Keratinocyte (primary cell): ENCODE results near the gene GRM7. TPM values are rescaled to one million over a fixed set of nuclear protein-coding genes. Genes with fewer than 3 reads are reported as not detected.

Experiments used
- DNase-seq: peaks from one replicate; pipeline ENCODE4 v3.0.0-alpha.2; 2011; ENCODE audit warnings: low read depth, missing footprints, low spot score
- FAIRE-seq: peaks from 2 replicates; lab custom pipeline; 2011; peaks lifted over from hg19 to GRCh38; lab: Jason Lieb, UNC
- H2AFZ ChIP-seq: 2 replicates; pipeline ENCODE4 v1.6.0; 2012; ENCODE audit warnings: low read length, control low read depth, inconsistent platforms; ENCODE audit not compliant: control insufficient read depth
- H3K27ac ChIP-seq: 2 replicates; pipeline ENCODE4 v1.5.1; 2011; ENCODE audit warnings: low read length; ENCODE audit not compliant: control insufficient read depth, insufficient read depth
- H3K27me3 ChIP-seq: 3 replicates; pipeline ENCODE4 v1.6.0; 2011; ENCODE audit warnings: low read length; ENCODE audit not compliant: control insufficient read depth, insufficient read depth; ENCODE audit errors: extremely low read depth
- H3K36me3 ChIP-seq, 2 experiments: 2 replicates in 1 of 2; 3 replicates in 1 of 2; pipeline ENCODE4 v1.5.1; 2011; ENCODE audit warnings: low read length in 2 of 2, mild to moderate bottlenecking in 1 of 2; ENCODE audit not compliant: control insufficient read depth in 2 of 2, insufficient read depth in 2 of 2; ENCODE audit errors: extremely low read depth in 1 of 2
- H3K4me1 ChIP-seq: 3 replicates; pipeline ENCODE4 v1.5.1; 2011; ENCODE audit warnings: low read length; ENCODE audit not compliant: control insufficient read depth, insufficient read depth; ENCODE audit errors: extremely low read depth
- H3K4me2 ChIP-seq: 3 replicates; pipeline ENCODE4 v1.6.0; 2011; ENCODE audit warnings: low read depth, low read length; ENCODE audit not compliant: control insufficient read depth, insufficient read depth; ENCODE audit errors: extremely low read depth
- H3K4me3 ChIP-seq, 3 experiments: fragments of 200-600 bp in 1 of 3; sonication (generic) in 1 of 3; 2 replicates in 2 of 3; 3 replicates in 1 of 3; pipeline ENCODE4 v1.5.1; 2011 to 2016; ENCODE audit warnings: low read length in 3 of 3, mild to moderate bottlenecking in 3 of 3, control low read depth in 2 of 3, inconsistent platforms in 1 of 3, low read depth in 1 of 3, mixed read lengths in 1 of 3, mixed run types in 1 of 3, moderate library complexity in 1 of 3; ENCODE audit not compliant: control insufficient read depth in 2 of 3, insufficient read depth in 2 of 3; ENCODE audit errors: extremely low read depth in 1 of 3
- H3K79me2 ChIP-seq: 2 replicates; pipeline ENCODE4 v1.6.0; 2012; ENCODE audit warnings: low read length; ENCODE audit not compliant: control insufficient read depth, insufficient read depth
- H3K9ac ChIP-seq: 3 replicates; pipeline ENCODE4 v1.6.0; 2011; ENCODE audit warnings: low read length; ENCODE audit not compliant: control insufficient read depth, insufficient read depth; ENCODE audit errors: extremely low read depth
- H3K9me1 ChIP-seq: 3 replicates; pipeline ENCODE4 v1.6.0; 2011; ENCODE audit warnings: low read length; ENCODE audit not compliant: control insufficient read depth, insufficient read depth; ENCODE audit errors: extremely low read depth
- H3K9me3 ChIP-seq: 2 replicates; pipeline ENCODE4 v1.5.1; 2012; ENCODE audit warnings: low read depth, low read length; ENCODE audit not compliant: control insufficient read depth
- H4K20me1 ChIP-seq: 3 replicates; pipeline ENCODE4 v1.6.0; 2011; ENCODE audit warnings: low read length; ENCODE audit not compliant: control insufficient read depth, insufficient read depth; ENCODE audit errors: extremely low read depth
- CTCF ChIP-seq, 3 experiments: IDR thresholded peaks in 1 of 3; conservative IDR thresholded peaks in 1 of 3; optimal IDR thresholded peaks in 1 of 3; 2 replicates in 2 of 3; 3 replicates in 1 of 3; pipeline versions ENCODE3 to v1.5.1; 2011; ENCODE audit warnings: low read length in 3 of 3, mild to moderate bottlenecking in 3 of 3, moderate library complexity in 2 of 3, control low read depth in 1 of 3, inconsistent platforms in 1 of 3; ENCODE audit not compliant: insufficient read depth in 2 of 3; ENCODE audit errors: extremely low read depth in 1 of 3
- EZH2 ChIP-seq: IDR thresholded peaks from one replicate; pipeline ENCODE4 v1.6.1; 2012; ENCODE audit warnings: inconsistent platforms, mild to moderate bottlenecking, low read length, moderate library complexity
- dilution Hi-C: fragments of 300-500 bp; cut with MboI; formaldehyde crosslinking; loops from one replicate; pipeline ENCODE4 v1.7.0; 2020; ENCODE audit warnings: low sequenced_read_pairs; ENCODE audit not compliant: extremely low pct_ligation_motif_present
- polyA plus RNA-seq, 5 experiments: library from polyadenylated mRNA; depleted of rRNA in 3 of 5; stranded (reverse) in 3 of 5; stranded (forward) in 1 of 5; unstranded in 1 of 5; fragments of >200 nt; gene quantifications; 1 replicate in 1 of 5; 2 replicates in 3 of 5; 3 replicates in 1 of 5; pipeline versions ENCODE4 v1.2.1 to v1.2.3, GENCODE V29; 2011 to 2012; ENCODE audit warnings: missing spikeins in 2 of 5, low read depth in 1 of 5, low replicate concordance in 1 of 5

The GRM7 gene
- polyA plus RNA-seq, 1 donor (not counting 4 experiments of a cell fraction or from before 2014, with no cell fraction given) = not detected

- TF ChIP-seq EZH2 (no peak), CTCF (optimal IDR thresholded peaks at IDR 0.05 in 1 of 3, IDR thresholded peaks at IDR 0.05 in 1 of 3, conservative IDR thresholded peaks at IDR 0.05 in 1 of 3; ENCODE audit: extremely low read depth in 1 of 3, insufficient read depth in 2 of 3, low read length in 3 of 3) (no peak)
- dilution Hi-C loops = no loop called here
- Histone ChIP-seq H3K36me3 (no peaks in the 10 kb centered on the region), H3K4me2 (peak overlapping the region; percentile 56), H3K9me3 (no peaks in the 10 kb centered on the region), H3K4me1 (peaks cover 36% of the 10 kb centered on the region), H3K27me3 (no peaks in the 10 kb centered on the region), H2AFZ (no peak overlapping the region), H3K27ac (peak overlapping the region; percentile 76), H4K20me1 (no peaks in the 10 kb centered on the region), H3K4me3 (no peak overlapping the region), H3K79me2 (no peaks in the 10 kb centered on the region), H3K9me1 (no peaks in the 10 kb centered on the region), H3K9ac (no peak overlapping the region)
- DNase-seq (no peak), FAIRE-seq (no peak)
Measured at GRCh38 chr3:7508821-7509220, 647.9 kb downstream of the GRM7 start.

DNA sequence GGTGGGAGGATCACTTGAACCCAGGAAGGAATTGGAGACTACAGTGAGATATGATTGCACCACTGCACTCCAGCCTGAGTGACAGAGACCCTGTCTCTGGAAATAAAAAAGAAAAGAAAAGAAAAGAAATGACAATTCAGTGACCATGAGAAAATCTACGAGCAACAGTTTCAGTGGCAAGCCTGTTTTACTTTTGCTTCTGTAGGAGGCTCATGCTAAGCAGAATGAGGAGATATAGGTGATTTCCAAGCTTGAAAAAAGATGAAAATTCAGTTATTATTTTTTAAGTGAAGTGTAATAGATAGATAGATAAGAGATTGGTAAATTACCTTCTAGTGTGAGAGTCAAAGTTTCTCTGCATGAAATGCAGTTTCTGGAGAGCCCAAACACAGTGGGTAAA, 651.1 kb downstream of the GRM7 start:
- Histone ChIP-seq H3K9ac (no peak overlapping the region), H3K27ac (no peak overlapping the region), H3K9me1 (no peaks in the 10 kb centered on the region), H3K36me3 (no peaks in the 10 kb centered on the region), H3K4me1 (peaks cover 20% of the 10 kb centered on the region), H3K9me3 (no peaks in the 10 kb centered on the region), H3K4me3 (no peak overlapping the region), H3K27me3 (no peaks in the 10 kb centered on the region), H4K20me1 (no peaks in the 10 kb centered on the region), H2AFZ (no peak overlapping the region), H3K79me2 (no peaks in the 10 kb centered on the region), H3K4me2 (no peak overlapping the region)
- DNase-seq = no peak
- dilution Hi-C loops = no loop called here
- TF ChIP-seq CTCF (optimal IDR thresholded peaks at IDR 0.05 in 1 of 3, IDR thresholded peaks at IDR 0.05 in 1 of 3, conservative IDR thresholded peaks at IDR 0.05 in 1 of 3; ENCODE audit: extremely low read depth in 1 of 3, insufficient read depth in 2 of 3, low read length in 3 of 3) = no peak
- TF ChIP-seq EZH2 = no peak
- FAIRE-seq = no peak
